ENCODE data around the gene AGBL4.

The AGBL4 gene

GRCh38 chr1:49351768-49352167 is 672.0 kb downstream of the AGBL4 start:
- TF ChIP-seq, protein P1, sequence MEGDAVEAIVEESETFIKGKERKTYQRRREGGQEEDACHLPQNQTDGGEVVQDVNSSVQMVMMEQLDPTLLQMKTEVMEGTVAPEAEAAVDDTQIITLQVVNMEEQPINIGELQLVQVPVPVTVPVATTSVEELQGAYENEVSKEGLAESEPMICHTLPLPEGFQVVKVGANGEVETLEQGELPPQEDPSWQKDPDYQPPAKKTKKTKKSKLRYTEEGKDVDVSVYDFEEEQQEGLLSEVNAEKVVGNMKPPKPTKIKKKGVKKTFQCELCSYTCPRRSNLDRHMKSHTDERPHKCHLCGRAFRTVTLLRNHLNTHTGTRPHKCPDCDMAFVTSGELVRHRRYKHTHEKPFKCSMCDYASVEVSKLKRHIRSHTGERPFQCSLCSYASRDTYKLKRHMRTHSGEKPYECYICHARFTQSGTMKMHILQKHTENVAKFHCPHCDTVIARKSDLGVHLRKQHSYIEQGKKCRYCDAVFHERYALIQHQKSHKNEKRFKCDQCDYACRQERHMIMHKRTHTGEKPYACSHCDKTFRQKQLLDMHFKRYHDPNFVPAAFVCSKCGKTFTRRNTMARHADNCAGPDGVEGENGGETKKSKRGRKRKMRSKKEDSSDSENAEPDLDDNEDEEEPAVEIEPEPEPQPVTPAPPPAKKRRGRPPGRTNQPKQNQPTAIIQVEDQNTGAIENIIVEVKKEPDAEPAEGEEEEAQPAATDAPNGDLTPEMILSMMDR (IDR thresholded peaks at IDR 0.05; ENCODE audit: low read length, missing control alignments), result no peak
- DNase-seq (ENCODE audit: low read depth), result no peak
- H3K4me3 ChIP-seq (replicated peaks; ENCODE audit: low read depth, low read length), result no peak overlapping the region

GRCh38 chr1:49346767-49347349 is 676.9 kb downstream of the AGBL4 start:
- TF ChIP-seq, protein P1 (IDR thresholded peaks at IDR 0.05; ENCODE audit: low read length, missing control alignments), result no peak
- no peak for DNase-seq (ENCODE audit: low read depth)

DNA sequence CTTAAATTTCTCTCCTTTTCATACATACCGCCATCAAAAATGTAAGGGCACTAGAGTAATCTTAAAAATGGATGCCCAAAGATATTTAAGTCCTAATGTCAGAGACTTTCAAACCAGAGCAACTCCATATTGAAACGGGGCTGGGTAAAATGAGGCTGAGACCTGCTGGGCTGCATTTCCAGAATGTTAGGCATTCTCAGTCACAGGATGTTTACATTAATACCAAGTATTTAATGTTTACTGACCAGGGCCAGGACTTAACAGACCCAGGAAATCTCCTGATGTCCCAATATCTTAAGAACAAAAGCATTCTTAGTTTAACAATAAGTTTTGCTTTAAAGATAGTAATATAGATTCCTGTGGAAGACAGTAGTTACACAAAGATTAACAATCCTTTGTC is 683.2 kb downstream of the AGBL4 start:
- DNase-seq (ENCODE audit: low read depth), result no peak
- TF ChIP-seq, protein P1 (IDR thresholded peaks at IDR 0.05; ENCODE audit: low read length, missing control alignments), result no peak
- H3K4me3 ChIP-seq (replicated peaks; ENCODE audit: low read depth, low read length), result no peak overlapping the region

More at GRCh38 chr1:49346767-49347349, 676.9 kb downstream of the AGBL4 start:
- no peak overlapping the region for H3K4me3 ChIP-seq (replicated peaks; ENCODE audit: low read depth, low read length)

GRCh38 chr1:49339043-49339442 is 684.7 kb downstream of the AGBL4 start:
- no peak overlapping the region for H3K4me3 ChIP-seq (replicated peaks; ENCODE audit: low read depth, low read length)
- no peak for DNase-seq (ENCODE audit: low read depth)
- TF ChIP-seq, protein P1 (IDR thresholded peaks at IDR 0.05; ENCODE audit: low read length, missing control alignments), result no peak

DNA sequence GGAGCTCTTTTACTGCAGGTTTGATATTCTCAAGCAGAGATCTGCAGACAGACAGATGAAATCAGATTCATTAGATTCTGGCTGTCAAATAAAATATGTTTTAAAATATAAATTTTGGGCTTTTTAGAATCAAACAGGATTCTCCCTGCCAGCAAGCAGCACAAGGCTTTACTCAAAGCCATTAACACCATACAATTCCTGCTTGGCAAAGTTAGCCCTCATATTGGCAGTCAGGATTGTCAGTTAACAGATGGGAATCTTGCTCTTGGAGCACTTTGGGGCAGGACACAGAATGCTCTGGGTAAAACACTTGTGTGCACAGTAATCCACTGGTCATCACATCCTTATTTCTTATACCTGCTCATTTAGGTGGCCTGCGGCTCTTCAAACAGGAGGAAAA is 686.5 kb downstream of the AGBL4 start:
- no peak for DNase-seq (ENCODE audit: low read depth)
- TF ChIP-seq, protein P1 (IDR thresholded peaks at IDR 0.05; ENCODE audit: low read length, missing control alignments), result no peak

GRCh38 chr1:49333906-49334305 is 689.8 kb downstream of the AGBL4 start:
- TF ChIP-seq, protein P1 (IDR thresholded peaks at IDR 0.05; ENCODE audit: low read length, missing control alignments), result no peak
- no peak for DNase-seq (ENCODE audit: low read depth)
- no peak overlapping the region for H3K4me3 ChIP-seq (replicated peaks; ENCODE audit: low read depth, low read length)

More for the DNA sequence above, 686.5 kb downstream of the AGBL4 start:
- H3K4me3 ChIP-seq (replicated peaks; ENCODE audit: low read depth, low read length), result no peak overlapping the region
